HCT116 (cell line): ENCODE data around the gene TEKT5. TPM values are rescaled to one million over a fixed set of nuclear protein-coding genes. Genes with fewer than 3 reads are reported as not detected.
"Not testable (repeated sequence)": the region's sequence is repeated elsewhere in the genome, so short reads cannot be mapped to it uniquely, and the experiment has no call there.

Experiments
- ATAC-seq: fragments of 200-7000 bp; cut with Tn5 transposase; 2 replicates; pipeline ENCODE4 v1.9.1; 2020; ENCODE audit warnings: mild to moderate bottlenecking, moderate library complexity
- BruUV-seq: library from RNA; stranded (reverse); fragments of 400-500 nt; replicated peaks from 2 replicates; lab custom pipeline; 2021; lab: Mats Ljungman, UMichigan
- CTCF ChIA-PET: fragments of 300-600 bp; sonication (Branson Sonifier 250); formaldehyde crosslinking; loops from one replicate; lab custom pipeline; 2021; ENCODE audit warnings: antibody characterized with exemption; lab: Charles Lee
- POLR2A ChIA-PET: fragments of 300-600, 350-600 bp; sonication (Branson Sonifier 250); formaldehyde crosslinking; loops from one replicate; lab custom pipeline; 2021; ENCODE audit warnings: antibody characterized with exemption; lab: Charles Lee
- RAD21 ChIA-PET, 2 experiments: fragments of 300-600 bp; sonication (Branson Sonifier 250); formaldehyde crosslinking; loops; one replicate each; lab custom pipeline; 2023; ENCODE audit warnings: low total read pairs in 2 of 2; ENCODE audit not compliant: uncharacterized antibody in 2 of 2, unreplicated experiment in 2 of 2, low non-redundant PET in 1 of 2; lab: Charles Lee
- DNase-seq: peaks from one replicate; pipeline ENCODE4 v3.0.0-alpha.2; 2010; ENCODE audit warnings: low read depth, low spot score
- H2AFZ ChIP-seq: fragments of 200-600 bp; shearing (Covaris generic), sonication (generic); 2 replicates; pipeline ENCODE4 v1.6.1; 2017; ENCODE audit warnings: low read depth, mixed run types, mixed read lengths, antibody characterized with exemption, low read length; ENCODE audit not compliant: poor library complexity, severe bottlenecking
- H3K27ac ChIP-seq: 2 replicates; pipeline ENCODE4 v1.5.1; 2012; ENCODE audit warnings: low read depth, low read length
- H3K27me3 ChIP-seq: fragments of 200-600 bp; sonication (generic); 2 replicates; pipeline ENCODE4 v1.6.1; 2016; ENCODE audit warnings: mixed run types, low read length, mixed read lengths; ENCODE audit not compliant: insufficient read depth
- H3K36me3 ChIP-seq, 2 experiments: fragments of 200-500 bp in 1 of 2; fragments of 200-600 bp in 1 of 2; sonication (Bioruptor generic) in 1 of 2; sonication (generic) in 1 of 2; 2 replicates each; pipeline versions ENCODE4 v1.5.1 to v1.6.1; 2014 to 2016; ENCODE audit warnings: low read length in 2 of 2, inconsistent platforms in 1 of 2, mixed read lengths in 1 of 2, mixed run types in 1 of 2; ENCODE audit not compliant: insufficient read depth in 2 of 2, control insufficient read depth in 1 of 2
- H3K4me1 ChIP-seq, 2 experiments: fragments of 200-600 bp in 1 of 2; sonication (generic) in 1 of 2; 2 replicates each; pipeline versions ENCODE4 v1.5.1 to v1.6.1; 2012 to 2017; ENCODE audit warnings: low read length in 2 of 2, inconsistent platforms in 1 of 2, mild to moderate bottlenecking in 1 of 2, mixed read lengths in 1 of 2, mixed run types in 1 of 2, moderate library complexity in 1 of 2; ENCODE audit not compliant: insufficient read depth in 2 of 2, control insufficient read depth in 1 of 2
- H3K4me2 ChIP-seq: fragments of 200-600 bp; sonication (generic); 2 replicates; pipeline ENCODE4 v1.6.1; 2017; ENCODE audit warnings: mixed run types, low read length, mixed read lengths
- H3K4me3 ChIP-seq, 2 experiments: fragments of 200-600 bp in 1 of 2; sonication (generic) in 1 of 2; replicated peaks in 1 of 2; 2 replicates each; pipeline ENCODE4 v1.5.1; 2011 to 2016; ENCODE audit warnings: low read length in 2 of 2, control low read depth in 1 of 2, low read depth in 1 of 2, mild to moderate bottlenecking in 1 of 2, mixed read lengths in 1 of 2, mixed run types in 1 of 2
- H3K79me2 ChIP-seq: fragments of 200-600 bp; sonication (generic); 2 replicates; pipeline ENCODE4 v1.6.1; 2017; ENCODE audit warnings: mild to moderate bottlenecking, mixed run types, low read length, moderate library complexity, mixed read lengths; ENCODE audit not compliant: insufficient read depth
- H3K9ac ChIP-seq: fragments of 200-600 bp; sonication (generic); 2 replicates; pipeline ENCODE4 v1.6.1; 2016; ENCODE audit warnings: low read length, mixed read lengths
- H3K9me2 ChIP-seq: fragments of 200-600 bp; sonication (generic), shearing (Covaris generic); 2 replicates; pipeline ENCODE4 v1.6.1; 2017; ENCODE audit warnings: mixed run types, mild to moderate bottlenecking, moderate library complexity; ENCODE audit not compliant: insufficient read depth
- H3K9me3 ChIP-seq, 2 experiments: fragments of 200-500 bp in 1 of 2; fragments of 200-600 bp in 1 of 2; sonication (Bioruptor generic) in 1 of 2; sonication (generic) in 1 of 2; 2 replicates each; pipeline ENCODE4 v1.6.1; 2014 to 2017; ENCODE audit warnings: low read length in 2 of 2, mixed read lengths in 2 of 2, inconsistent platforms in 1 of 2, low read depth in 1 of 2, mild to moderate bottlenecking in 1 of 2, mixed run types in 1 of 2, moderate library complexity in 1 of 2; ENCODE audit not compliant: control insufficient read depth in 1 of 2, insufficient read depth in 1 of 2
- H4K20me1 ChIP-seq: fragments of 200-600 bp; sonication (generic), shearing (Covaris generic); 2 replicates; pipeline ENCODE4 v1.6.1; 2017; ENCODE audit warnings: mixed run types, mild to moderate bottlenecking, moderate library complexity; ENCODE audit not compliant: insufficient read depth
- ATF3 ChIP-seq: IDR thresholded peaks from 2 replicates; pipeline ENCODE4 v1.6.1; 2012
- CBX3 ChIP-seq: IDR thresholded peaks from 2 replicates; pipeline ENCODE4 v1.6.1; 2012; ENCODE audit warnings: low read depth
- CEBPB ChIP-seq: IDR thresholded peaks from 2 replicates; pipeline ENCODE4 v1.6.1; 2012; ENCODE audit warnings: low read depth
- EGR1 ChIP-seq: IDR thresholded peaks from 2 replicates; pipeline ENCODE4 v1.6.1; 2012; ENCODE audit warnings: low read depth
- EZH2 ChIP-seq: fragments of 200-600 bp; sonication (generic); IDR thresholded peaks from 2 replicates; pipeline ENCODE4 v1.6.1; 2017; ENCODE audit warnings: antibody characterized with exemption, mixed run types
- FOSL1 ChIP-seq: IDR thresholded peaks from 2 replicates; pipeline ENCODE4 v1.6.1; 2012; ENCODE audit warnings: low read depth
- JUND ChIP-seq: IDR thresholded peaks from 2 replicates; pipeline ENCODE4 v1.6.1; 2012
- POLR2A ChIP-seq: IDR thresholded peaks from 2 replicates; pipeline ENCODE4 v1.7.0; 2011; ENCODE audit warnings: borderline replicate concordance; ENCODE audit not compliant: insufficient read depth, insufficient read length; ENCODE audit errors: extremely low read depth
- POLR2AphosphoS5 ChIP-seq: IDR thresholded peaks from 2 replicates; pipeline ENCODE4 v1.6.1; 2011; ENCODE audit warnings: mild to moderate bottlenecking, low read depth, low read length, moderate library complexity
- RAD21 ChIP-seq: IDR thresholded peaks from 2 replicates; pipeline ENCODE4 v1.6.1; 2012; ENCODE audit warnings: low read depth, mild to moderate bottlenecking
- REST ChIP-seq: IDR thresholded peaks from 2 replicates; pipeline ENCODE4 v1.6.1; 2012; ENCODE audit warnings: low read depth
- SP1 ChIP-seq: IDR thresholded peaks from 2 replicates; pipeline ENCODE4 v1.6.1; 2012; ENCODE audit warnings: low read depth
- YY1 ChIP-seq: IDR thresholded peaks from 2 replicates; pipeline ENCODE4 v1.6.1; 2011; ENCODE audit warnings: low read length, low read depth, moderate library complexity, mild to moderate bottlenecking; ENCODE audit not compliant: insufficient replicate concordance; ENCODE audit errors: extremely low read depth
- ZNF274 ChIP-seq: fragments of 200-500 bp; sonication (Bioruptor generic); IDR thresholded peaks from 2 replicates; pipeline ENCODE4 v1.6.1; 2014; ENCODE audit warnings: mild to moderate bottlenecking, low read depth, low read length, inconsistent platforms
- intact Hi-C: fragments of 100-400 bp; cut with micrococcal nuclease; formaldehyde crosslinking; loops from 2 replicates; pipeline ENCODE4 v1.10.0; 2022
- total RNA-seq: library from RNA; stranded (reverse); gene quantifications from one replicate; pipeline ENCODE4 v1.2.1, GENCODE V29; 2021; ENCODE audit not compliant: unreplicated experiment

TEKT5 gene
- total RNA-seq, 1 experiment from 2014 or later, result 0.37 TPM

- H3K27ac ChIP-seq, result no peak overlapping the region
- H3K9me3 ChIP-seq, result no peaks in the 10 kb centered on the region
- H3K36me3 ChIP-seq, result no peaks in the 10 kb centered on the region
- ChIA-PET CTCF (no interaction called here), RAD21 (no interaction called here), POLR2A (no interaction called here)
- no peaks in the 10 kb centered on the region for H3K4me1 ChIP-seq
- H3K27me3 ChIP-seq, result no peaks in the 10 kb centered on the region; the same call in 1 of the 2 replicates
- no peak for DNase-seq
- no peaks in the 10 kb centered on the region for H3K79me2 ChIP-seq
- ATAC-seq, result no peak
- no peaks in the 10 kb centered on the region for H4K20me1 ChIP-seq
- TF ChIP-seq REST (no peak), ZNF274 (no peak), EZH2 (no peak), POLR2A (no peak), JUND (no peak), YY1 (no peak), POLR2AphosphoS5 (no peak), RAD21 (no peak), EGR1 (no peak), FOSL1 (no peak), SP1 (no peak), CBX3 (no peak), CEBPB (no peak), ATF3 (no peak)
- no TSS peak for BruUV-seq
- H3K9me2 ChIP-seq, result no peaks in the 10 kb centered on the region
- intact Hi-C loops, result no loop called here
- H3K9ac ChIP-seq, result no peak overlapping the region
- H2AFZ ChIP-seq, result no peak overlapping the region
- no peak overlapping the region for H3K4me3 ChIP-seq
- no peak overlapping the region for H3K4me2 ChIP-seq
Observed at GRCh38 chr16:10635365-10636021, 59.2 kb downstream of the TEKT5 start.

- H3K36me3 ChIP-seq, intact Hi-C loops, CTCF ChIA-PET, RAD21 ChIA-PET, H3K79me2 ChIP-seq, H3K27ac ChIP-seq, BruUV-seq, H4K20me1 ChIP-seq, H3K9me2 ChIP-seq, POLR2A ChIA-PET, ATAC-seq, H2AFZ ChIP-seq, H3K27me3 ChIP-seq, DNase-seq, H3K4me1 ChIP-seq, H3K9me3 ChIP-seq, H3K4me3 ChIP-seq, H3K9ac ChIP-seq, H3K4me2 ChIP-seq: not testable (repeated sequence)
Observed at GRCh38 chr16:10633429-10633828, 61.3 kb downstream of the TEKT5 start.
